SJCRH30 (cell line): ENCODE results near the gene TRPV4. TPM values are rescaled to one million over a fixed set of nuclear protein-coding genes. Genes with fewer than 3 reads are reported as not detected.

Experiments
- DNase-seq, 2 experiments: peaks; one replicate each; pipeline ENCODE4 v3.0.0-alpha.2; 2015 to 2020
- H3K27ac ChIP-seq: fragments of 250-450 bp; sonication (Bioruptor Pico); 2 replicates; pipeline ENCODE4 v1.5.1; 2020; ENCODE audit warnings: mild to moderate bottlenecking, moderate library complexity
- H3K27me3 ChIP-seq: fragments of 250-450 bp; sonication (Bioruptor Pico); 2 replicates; pipeline ENCODE4 v1.5.1; 2020; ENCODE audit warnings: mild to moderate bottlenecking, moderate library complexity
- H3K36me3 ChIP-seq: fragments of 250-450 bp; sonication (Bioruptor Pico); 2 replicates; pipeline ENCODE4 v1.5.1; 2020; ENCODE audit warnings: mild to moderate bottlenecking, moderate library complexity
- H3K4me1 ChIP-seq: fragments of 250-450 bp; sonication (Bioruptor Pico); 2 replicates; pipeline ENCODE4 v1.5.1; 2020; ENCODE audit warnings: mild to moderate bottlenecking, moderate library complexity
- H3K4me3 ChIP-seq: fragments of 250-450 bp; sonication (Bioruptor Pico); 2 replicates; pipeline ENCODE4 v1.5.1; 2020; ENCODE audit warnings: mild to moderate bottlenecking, moderate library complexity
- H3K9me3 ChIP-seq: fragments of 250-450 bp; sonication (Bioruptor Pico); replicated peaks from 2 replicates; pipeline ENCODE4 v1.5.1; 2020; ENCODE audit warnings: mild to moderate bottlenecking, moderate library complexity
- total RNA-seq: library from RNA; depleted of rRNA; stranded (reverse); fragments of >200 nt; shearing (Covaris generic); gene quantifications from 2 replicates; pipeline ENCODE4 v1.2.3, GENCODE V29; 2014

TRPV4 gene
- total RNA-seq, 1 experiment from 2014 or later: 2.4 TPM

- H3K4me3 ChIP-seq: no peak overlapping the region
- H3K4me1 ChIP-seq: 0 out of 2 replicates have a peak, but pooled peaks cover 6% of the 10 kb centered on the region
- no peaks in the 10 kb centered on the region for H3K27me3 ChIP-seq
- no peaks in the 10 kb centered on the region for H3K9me3 ChIP-seq
- no peak overlapping the region for H3K27ac ChIP-seq
- H3K36me3 ChIP-seq: no peaks in the 10 kb centered on the region
- DNase-seq: no peak
Observed at GRCh38 chr12:109773384-109774011, 59.7 kb downstream of the TRPV4 start.

DNA sequence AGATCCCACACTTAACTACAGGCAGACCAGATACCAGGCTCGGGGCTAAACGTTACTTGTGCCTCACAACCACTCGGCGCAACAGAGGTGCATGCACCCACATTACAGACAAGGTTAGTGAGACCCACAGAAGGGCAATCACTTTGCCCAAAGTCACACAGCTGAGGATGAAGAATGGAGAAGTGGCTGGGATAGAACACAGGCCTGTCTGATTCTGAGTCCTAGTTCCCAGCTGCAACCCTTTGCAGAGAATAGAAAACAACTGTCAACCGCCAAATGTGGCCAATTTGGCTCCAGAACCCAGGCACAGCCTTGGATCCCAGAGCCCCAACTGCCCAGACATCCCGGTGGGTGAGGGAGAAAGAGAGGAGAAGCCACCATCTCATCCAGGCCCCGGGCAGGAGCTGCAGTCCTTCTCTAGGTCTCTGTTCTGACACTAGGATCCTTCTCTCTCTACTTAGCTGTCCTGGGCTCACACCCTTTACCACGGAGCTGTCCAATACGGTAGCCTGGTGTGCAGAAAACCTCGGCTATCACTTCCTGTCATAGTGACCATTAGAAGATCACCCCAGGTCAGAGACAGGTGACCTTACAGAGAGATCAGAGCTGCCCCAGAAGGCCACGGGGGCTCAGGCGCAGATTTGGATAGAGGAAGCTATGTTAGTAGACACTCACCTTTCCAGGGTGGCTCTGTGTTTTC, 60.4 kb downstream of the TRPV4 start:
- H3K4me1 ChIP-seq: 0 out of 2 replicates have a peak, but pooled peaks cover 6% of the 10 kb centered on the region
- H3K27me3 ChIP-seq: no peaks in the 10 kb centered on the region
- H3K9me3 ChIP-seq: no peaks in the 10 kb centered on the region
- H3K27ac ChIP-seq: no peak overlapping the region
- H3K4me3 ChIP-seq: no peak overlapping the region
- no peak for DNase-seq
- no peaks in the 10 kb centered on the region for H3K36me3 ChIP-seq

- no peaks in the 10 kb centered on the region for H3K9me3 ChIP-seq
- DNase-seq: no peak
Observed at GRCh38 chr12:109771746-109772621, 61.2 kb downstream of the TRPV4 start.

DNA sequence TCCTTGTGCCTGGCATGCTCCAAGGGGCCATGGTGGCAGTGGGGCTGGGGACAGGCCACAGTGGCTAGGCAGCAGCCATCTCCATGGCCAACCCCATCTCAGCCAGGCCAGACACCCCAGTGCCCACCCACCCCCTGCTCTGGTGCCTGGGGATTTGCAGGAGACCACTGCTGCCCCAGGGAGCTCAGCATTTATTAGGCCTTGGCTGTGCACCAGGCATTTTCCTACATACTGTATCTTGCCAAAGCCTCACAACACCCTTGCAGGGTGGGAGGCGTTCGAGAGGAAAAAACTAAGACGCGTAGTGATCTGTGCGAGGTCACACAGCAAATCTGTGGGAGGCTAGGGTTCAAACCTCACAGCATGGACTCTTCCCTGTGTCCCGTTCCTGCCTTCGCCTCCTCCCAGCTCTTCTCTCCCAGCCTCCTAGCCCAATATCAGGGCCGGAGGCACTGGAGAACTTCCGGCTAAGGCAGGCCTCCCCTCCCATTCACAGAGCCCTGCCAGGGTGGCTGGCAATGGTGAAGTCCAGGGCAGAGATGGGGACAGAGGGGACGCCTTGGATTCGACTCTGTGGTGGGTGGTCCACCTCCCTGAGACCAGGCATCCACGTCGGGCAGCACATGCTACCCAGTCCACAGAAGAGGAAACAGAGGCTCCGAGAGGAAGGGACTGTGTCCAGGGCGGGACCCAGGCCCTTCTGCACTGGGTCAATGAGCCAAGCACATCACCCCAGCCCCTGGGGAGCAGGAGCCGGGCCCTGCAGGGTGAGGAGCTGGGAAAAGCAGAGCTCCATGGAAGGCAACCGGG, 62.1 kb downstream of the TRPV4 start:
- H3K36me3 ChIP-seq: no peaks in the 10 kb centered on the region
- DNase-seq: no peak
- no peak overlapping the region for H3K27ac ChIP-seq
- no peaks in the 10 kb centered on the region for H3K27me3 ChIP-seq
- H3K4me1 ChIP-seq: no peaks in the 10 kb centered on the region
- H3K9me3 ChIP-seq: no peaks in the 10 kb centered on the region
- H3K4me3 ChIP-seq: no peak overlapping the region

More at GRCh38 chr12:109771746-109772621, 61.2 kb downstream of the TRPV4 start:
- no peak overlapping the region for H3K4me3 ChIP-seq
- H3K36me3 ChIP-seq: no peaks in the 10 kb centered on the region
- H3K4me1 ChIP-seq: no peaks in the 10 kb centered on the region
- H3K27ac ChIP-seq: no peak overlapping the region
- H3K27me3 ChIP-seq: no peaks in the 10 kb centered on the region

DNA sequence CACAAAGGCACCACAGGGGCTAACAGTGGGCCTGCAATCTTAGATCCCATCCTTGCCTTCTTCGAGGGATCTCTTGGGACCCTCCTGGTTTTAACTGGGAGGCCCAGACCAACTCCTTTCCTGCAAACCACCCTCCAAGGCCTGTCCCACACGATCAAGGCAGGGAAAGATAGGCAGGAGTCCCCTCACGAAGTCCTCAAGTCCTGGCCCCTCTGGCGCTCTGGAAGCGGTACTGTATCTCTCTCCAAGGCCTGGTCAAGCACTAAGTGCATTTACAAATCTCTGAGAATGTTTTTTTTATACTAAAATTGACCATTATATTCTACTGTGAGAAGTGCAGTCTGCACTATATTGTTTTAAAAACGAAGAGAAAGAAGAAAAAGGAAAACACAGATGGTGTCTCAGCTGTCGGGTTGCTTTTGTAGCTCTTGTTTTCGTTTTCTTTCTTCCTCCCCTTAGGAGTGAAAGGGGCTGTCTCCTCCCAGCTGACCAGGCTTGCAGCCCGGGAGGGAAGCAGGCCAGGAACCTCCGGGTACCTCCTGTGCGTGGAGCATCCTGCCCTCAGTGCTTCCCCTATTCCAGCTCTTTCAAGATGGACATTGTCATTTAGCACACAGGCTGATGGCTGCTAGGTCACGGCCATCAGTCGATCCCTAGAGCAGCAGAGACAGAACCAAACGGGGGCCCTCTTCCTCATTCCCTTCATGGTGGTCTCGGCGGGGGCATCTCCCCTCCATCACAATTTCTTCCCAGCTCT, 62.9 kb downstream of the TRPV4 start:
- H3K4me3 ChIP-seq: no peak overlapping the region

GRCh38 chr12:109768901-109769670, 64.1 kb downstream of the TRPV4 start:
- no peak overlapping the region for H3K27ac ChIP-seq
- H3K36me3 ChIP-seq: no peaks in the 10 kb centered on the region
- no peaks in the 10 kb centered on the region for H3K9me3 ChIP-seq
- H3K4me1 ChIP-seq: no peaks in the 10 kb centered on the region
- no peak for DNase-seq
- H3K27me3 ChIP-seq: no peaks in the 10 kb centered on the region
- no peak overlapping the region for H3K4me3 ChIP-seq

More for the DNA sequence above, 62.9 kb downstream of the TRPV4 start:
- no peaks in the 10 kb centered on the region for H3K4me1 ChIP-seq
- no peaks in the 10 kb centered on the region for H3K9me3 ChIP-seq
- H3K27me3 ChIP-seq: no peaks in the 10 kb centered on the region
- no peaks in the 10 kb centered on the region for H3K36me3 ChIP-seq
- DNase-seq: no peak
- H3K27ac ChIP-seq: no peak overlapping the region

GRCh38 chr12:109767991-109768900, 65.0 kb downstream of the TRPV4 start:
- Histone ChIP-seq H3K27me3 (no peaks in the 10 kb centered on the region), H3K9me3 (no peaks in the 10 kb centered on the region), H3K36me3 (no peaks in the 10 kb centered on the region), H3K4me1 (no peaks in the 10 kb centered on the region), H3K4me3 (no peak overlapping the region), H3K27ac (no peak overlapping the region)
- no peak for DNase-seq

DNA sequence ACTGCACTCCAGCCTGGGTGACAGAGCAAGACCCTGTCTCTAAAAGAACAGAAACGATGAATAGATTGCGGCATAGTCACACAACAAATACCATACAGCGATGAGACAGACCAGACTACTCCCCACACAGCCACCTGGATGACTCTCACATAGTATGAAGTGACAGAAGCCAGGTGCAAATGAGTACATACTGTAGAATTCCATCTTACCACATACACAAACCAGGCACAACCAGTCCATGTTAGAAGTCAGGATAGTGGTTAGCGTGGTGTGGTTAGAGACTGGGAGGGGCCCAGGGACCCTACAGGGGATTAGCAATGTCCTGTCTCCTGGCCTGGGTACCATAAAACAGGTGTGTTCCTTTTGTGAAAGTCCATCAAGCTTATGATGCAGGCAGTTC, 65.7 kb downstream of the TRPV4 start:
- H3K27ac ChIP-seq: no peak overlapping the region
- no peaks in the 10 kb centered on the region for H3K27me3 ChIP-seq
- no peaks in the 10 kb centered on the region for H3K4me1 ChIP-seq
- no peak overlapping the region for H3K4me3 ChIP-seq
- no peaks in the 10 kb centered on the region for H3K9me3 ChIP-seq
- 0 out of 2 replicates have a peak, but pooled peaks cover 2% of the 10 kb centered on the region for H3K36me3 ChIP-seq
- peak in 1 of 2 experiments; percentile 44 for DNase-seq

DNA sequence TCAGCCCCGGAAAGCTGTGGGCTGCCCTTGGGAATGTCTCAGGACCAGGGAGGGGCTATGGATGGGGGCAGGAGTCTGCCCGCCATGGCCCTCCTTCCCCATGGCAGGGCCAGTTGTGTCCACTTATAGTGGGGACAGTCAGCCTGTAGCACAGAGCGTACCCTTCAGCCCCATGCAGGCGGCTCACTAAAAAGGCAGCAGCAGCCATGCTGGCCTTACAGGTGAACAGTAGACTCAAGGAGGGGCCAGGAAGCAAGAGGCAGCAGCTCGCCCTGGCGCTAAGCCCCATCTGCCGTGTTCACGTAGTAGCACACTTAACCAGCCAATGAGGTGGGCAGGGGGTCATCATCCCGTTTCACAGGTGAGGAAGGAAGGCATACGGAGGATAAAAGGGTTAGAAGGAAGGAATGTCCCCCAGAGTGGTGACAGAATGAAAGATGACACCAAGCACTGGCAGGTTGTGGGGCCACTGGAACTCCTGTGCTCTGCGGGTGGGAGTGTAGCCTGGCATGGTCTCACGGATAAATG, 66.9 kb downstream of the TRPV4 start:
- Histone ChIP-seq H3K9me3 (no peaks in the 10 kb centered on the region), H3K27me3 (no peaks in the 10 kb centered on the region)
- DNase-seq: no peak

GRCh38 chr12:109765446-109765810, 67.8 kb downstream of the TRPV4 start:
- Histone ChIP-seq H3K4me1 (0 out of 2 replicates have a peak, but pooled peaks cover 2% of the 10 kb centered on the region), H3K27me3 (no peaks in the 10 kb centered on the region), H3K36me3 (0 out of 2 replicates have a peak, but pooled peaks cover 2% of the 10 kb centered on the region), H3K27ac (no peak overlapping the region), H3K9me3 (no peaks in the 10 kb centered on the region), H3K4me3 (no peak overlapping the region)
- no peak for DNase-seq

More for the DNA sequence above, 66.9 kb downstream of the TRPV4 start:
- Histone ChIP-seq H3K4me1 (no peaks in the 10 kb centered on the region), H3K36me3 (0 out of 2 replicates have a peak, but pooled peaks cover 2% of the 10 kb centered on the region), H3K27ac (no peak overlapping the region), H3K4me3 (no peak overlapping the region)

DNA sequence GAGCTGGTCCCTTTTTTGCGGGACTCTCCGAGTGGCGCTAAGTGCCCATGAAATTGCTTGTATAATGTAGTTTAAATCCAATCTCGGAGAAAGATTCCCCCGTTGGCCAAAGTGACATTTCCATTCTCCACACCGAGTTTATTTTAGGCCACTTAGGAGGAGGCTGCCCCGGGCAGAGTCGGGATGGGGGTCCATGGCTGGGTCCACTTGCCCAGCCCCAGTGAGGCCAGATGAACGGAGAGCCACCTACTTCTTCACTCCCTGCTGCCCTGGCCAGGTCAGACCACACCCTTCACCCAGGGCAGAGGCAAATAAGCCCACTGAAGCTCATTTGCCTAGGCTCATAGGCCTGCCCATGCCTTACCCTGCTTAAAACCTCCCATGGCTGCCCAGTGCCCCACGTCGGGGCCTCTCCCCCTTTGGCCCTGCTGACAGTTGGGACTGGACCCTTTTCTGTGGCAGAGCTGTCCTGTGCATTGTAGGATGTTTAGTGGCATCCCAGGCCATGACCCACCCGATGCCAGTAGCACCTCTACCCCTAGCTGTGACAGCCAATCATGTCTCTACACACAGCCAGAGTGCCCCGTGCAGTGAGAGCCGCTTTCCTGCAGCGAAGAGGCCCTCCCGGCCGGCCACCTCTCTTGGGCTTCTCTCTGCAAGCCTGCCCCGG, 68.3 kb downstream of the TRPV4 start:
- no peak overlapping the region for H3K4me3 ChIP-seq
- 0 out of 2 replicates have a peak, but pooled peaks cover 2% of the 10 kb centered on the region for H3K36me3 ChIP-seq
- no peak for DNase-seq

More for the DNA sequence above, 68.3 kb downstream of the TRPV4 start:
- Histone ChIP-seq H3K27ac (no peak overlapping the region), H3K4me1 (0 out of 2 replicates have a peak, but pooled peaks cover 6% of the 10 kb centered on the region), H3K9me3 (no peaks in the 10 kb centered on the region), H3K27me3 (no peaks in the 10 kb centered on the region)
